Smooth muscle cell (in vitro differentiated cells): ENCODE measurements around the gene GRIK1. TPM values are rescaled to one million over a fixed set of nuclear protein-coding genes. Genes with fewer than 3 reads are reported as not detected.

Experiments
- DNase-seq: peaks from one replicate; lab custom pipeline; 2025; ENCODE audit not compliant: unreplicated experiment; lab: John Stamatoyannopoulos, UW
- H2AFZ ChIP-seq: fragments of 200-600 bp; sonication (generic); 2 replicates; pipeline ENCODE4 v1.6.0; 2016; ENCODE audit warnings: antibody characterized with exemption, low read depth, mild to moderate bottlenecking
- H3F3A ChIP-seq: fragments of 200-600 bp; sonication (generic); 2 replicates; pipeline ENCODE4 v1.6.0; 2017; ENCODE audit warnings: antibody characterized with exemption, low read depth
- H3K27ac ChIP-seq: fragments of 200-600 bp; sonication (generic); 2 replicates; pipeline ENCODE4 v1.5.1; 2016; ENCODE audit warnings: low read depth, mild to moderate bottlenecking
- H3K27me3 ChIP-seq: fragments of 200-600 bp; sonication (generic); 2 replicates; pipeline ENCODE4 v1.6.1; 2016; ENCODE audit warnings: low read depth, mild to moderate bottlenecking
- H3K36me3 ChIP-seq: fragments of 200-600 bp; sonication (generic); 2 replicates; pipeline ENCODE4 v1.5.1; 2016; ENCODE audit warnings: low read depth
- H3K4me1 ChIP-seq: fragments of 200-600 bp; sonication (generic); 2 replicates; pipeline ENCODE4 v1.5.1; 2016; ENCODE audit warnings: low read depth
- H3K4me2 ChIP-seq: fragments of 200-600 bp; sonication (generic); 2 replicates; pipeline ENCODE4 v1.6.0; 2016; ENCODE audit warnings: mild to moderate bottlenecking
- H3K4me3 ChIP-seq: fragments of 200-600 bp; sonication (generic); 2 replicates; pipeline ENCODE4 v1.5.1; 2016; ENCODE audit warnings: mild to moderate bottlenecking
- H3K79me2 ChIP-seq: fragments of 200-600 bp; sonication (generic); 2 replicates; pipeline ENCODE4 v1.6.0; 2016; ENCODE audit warnings: low read depth, mild to moderate bottlenecking
- H3K9ac ChIP-seq: fragments of 200-600 bp; sonication (generic); 2 replicates; pipeline ENCODE4 v1.6.0; 2016; ENCODE audit warnings: low read depth
- H3K9me3 ChIP-seq: fragments of 200-600 bp; sonication (generic); replicated peaks from 2 replicates; pipeline ENCODE4 v1.5.1; 2016; ENCODE audit warnings: low read depth
- H4K20me1 ChIP-seq: fragments of 200-600 bp; sonication (generic); 2 replicates; pipeline ENCODE4 v1.6.0; 2016; ENCODE audit warnings: low read depth
- CTCF ChIP-seq: fragments of 200-600 bp; sonication (generic); IDR thresholded peaks from 2 replicates; pipeline ENCODE4 v1.5.1; 2017; ENCODE audit warnings: borderline replicate concordance, mild to moderate bottlenecking, antibody characterized with exemption; ENCODE audit not compliant: insufficient read depth, poor library complexity, severe bottlenecking
- WGBS: methylation state at CpG from one replicate; pipeline ENCODE4 v1.1.7; 2016; ENCODE audit warnings: low lambda C conversion rate; 5-methylcytosine and 5-hydroxymethylcytosine counted together
- polyA plus RNA-seq: library from polyadenylated mRNA; unstranded; fragments of >200 nt; fragmentation: Nextera tagmentation; extraction: Ambion mirVana; gene quantifications from 2 replicates; pipeline ENCODE4 v1.2.1, GENCODE V29; 2016
- total RNA-seq: library from RNA; depleted of rRNA; stranded (reverse); fragments of >200 nt; gene quantifications from 2 replicates; pipeline ENCODE4 v1.2.3, GENCODE V29; 2014

GRIK1 gene
- total and polyA plus RNA-seq, 2 experiments from 2014 or later = 0.09 TPM; not detected in 1

- Histone ChIP-seq H4K20me1 (no peaks in the 10 kb centered on the region), H3K27ac (no peak overlapping the region), H3K9me3 (no peaks in the 10 kb centered on the region), H3K36me3 (no peaks in the 10 kb centered on the region), H3K79me2 (no peaks in the 10 kb centered on the region), H3K9ac (no peak overlapping the region), H3K27me3 (no peaks in the 10 kb centered on the region), H2AFZ (no peak overlapping the region), H3K4me3 (no peak overlapping the region), H3K4me1 (no peaks in the 10 kb centered on the region), H3F3A (no peaks in the 10 kb centered on the region), H3K4me2 (no peak overlapping the region)
- no peak for TF ChIP-seq CTCF
- no peak for DNase-seq
- 62% methylated on average over 6 of the region's 6 CpGs for WGBS
Observed at GRCh38 chr21:29506214-29506613, 433.6 kb downstream of the GRIK1 start.

GRCh38 chr21:29504751-29505321 is 435.0 kb downstream of the GRIK1 start:
- no peaks in the 10 kb centered on the region for H4K20me1 ChIP-seq
- H3K4me1 ChIP-seq = no peaks in the 10 kb centered on the region
- no peaks in the 10 kb centered on the region for H3K79me2 ChIP-seq
- 60% methylated on average over 3 of the region's 3 CpGs for WGBS
- no peak overlapping the region for H3K9ac ChIP-seq
- no peak overlapping the region for H3K27ac ChIP-seq
- H3K4me2 ChIP-seq = no peak overlapping the region
- no peaks in the 10 kb centered on the region for H3F3A ChIP-seq
- H3K36me3 ChIP-seq = no peaks in the 10 kb centered on the region
- no peak overlapping the region for H2AFZ ChIP-seq
- no peaks in the 10 kb centered on the region for H3K27me3 ChIP-seq
- no peak for DNase-seq
- no peaks in the 10 kb centered on the region for H3K9me3 ChIP-seq
- no peak for TF ChIP-seq CTCF
- no peak overlapping the region for H3K4me3 ChIP-seq

GRCh38 chr21:29501451-29501850 is 438.3 kb downstream of the GRIK1 start:
- TF ChIP-seq CTCF = no peak
- Histone ChIP-seq H3K79me2 (no peaks in the 10 kb centered on the region), H3K27me3 (no peaks in the 10 kb centered on the region), H3K4me3 (no peak overlapping the region), H2AFZ (no peak overlapping the region), H3F3A (no peaks in the 10 kb centered on the region), H3K4me1 (no peaks in the 10 kb centered on the region), H3K36me3 (no peaks in the 10 kb centered on the region), H3K9ac (no peak overlapping the region), H3K27ac (no peak overlapping the region), H3K9me3 (no peaks in the 10 kb centered on the region), H4K20me1 (no peaks in the 10 kb centered on the region), H3K4me2 (no peak overlapping the region)
- DNase-seq = no peak
- WGBS = 93% methylated on average over 1 of the region's 1 CpG

GRCh38 chr21:29499734-29500343 is 440.0 kb downstream of the GRIK1 start:
- TF ChIP-seq CTCF = peak; percentile 48
- Histone ChIP-seq H3K9ac (no peak overlapping the region), H3K4me1 (no peaks in the 10 kb centered on the region), H3F3A (no peaks in the 10 kb centered on the region), H4K20me1 (no peaks in the 10 kb centered on the region), H3K79me2 (no peaks in the 10 kb centered on the region), H3K27ac (no peak overlapping the region), H3K27me3 (no peaks in the 10 kb centered on the region), H3K4me2 (no peak overlapping the region), H3K36me3 (no peaks in the 10 kb centered on the region), H3K4me3 (no peak overlapping the region), H2AFZ (no peak overlapping the region), H3K9me3 (no peaks in the 10 kb centered on the region)
- DNase-seq = no peak
- 82% methylated on average over 10 of the region's 10 CpGs for WGBS
